ENCODE data around the gene STRIP2.

- TF ChIP-seq CTCF (IDR thresholded peaks at IDR 0.05) (no peak), POLR2A (IDR thresholded peaks at IDR 0.05) (no peak), POLR2AphosphoS5 (IDR thresholded peaks at IDR 0.05; ENCODE audit: insufficient read depth in 1 of 2, low read depth in 1 of 2) (no peak)
Observed at GRCh38 chr7:129515381-129515780, 81.1 kb downstream of the STRIP2 start.

All from vagina (tissue), 2 donors.